HEK293T (cell line): ENCODE data around the gene C16orf89.
"Not testable (repeated sequence)": the region's sequence is repeated elsewhere in the genome, so short reads cannot be mapped to it uniquely, and the experiment has no call there.

Experiments
- CTCF ChIA-PET: fragments of 350-600 bp; formaldehyde crosslinking; extraction: SDS; loops from one replicate; lab custom pipeline; 2021; ENCODE audit warnings: antibody characterized with exemption, inconsistent platforms; lab: Yijun Ruan, JAX
- POLR2A ChIA-PET: fragments of 350-600 bp; formaldehyde crosslinking; extraction: SDS; loops from one replicate; lab custom pipeline; 2020; ENCODE audit warnings: antibody characterized with exemption, inconsistent platforms; lab: Yijun Ruan, JAX
- DNase-seq: peaks from one replicate; pipeline ENCODE4 v3.0.0; 2012; ENCODE audit warnings: mixed read lengths; ENCODE audit errors: extremely low spot score
- ARNT ChIP-seq: fragments of 450-650 bp; IDR thresholded peaks from 2 replicates; pipeline ENCODE4 v1.6.1; 2017; ENCODE audit warnings: mild to moderate bottlenecking
- BHLHE40 ChIP-seq: fragments of 450-650 bp; IDR thresholded peaks from 2 replicates; pipeline ENCODE4 v1.6.1; 2016; ENCODE audit warnings: mild to moderate bottlenecking, moderate library complexity, borderline replicate concordance
- CTBP1 ChIP-seq: fragments of 450-650 bp; IDR thresholded peaks from 2 replicates; pipeline ENCODE4 v1.6.1; 2016; ENCODE audit warnings: borderline replicate concordance
- ELF4 ChIP-seq: fragments of 450-650 bp; IDR thresholded peaks from 2 replicates; pipeline ENCODE4 v1.6.1; 2017; ENCODE audit warnings: antibody characterized with exemption
- FOXA1 ChIP-seq: fragments of 450-650 bp; IDR thresholded peaks from 2 replicates; pipeline ENCODE4 v1.6.1; 2016; ENCODE audit warnings: mild to moderate bottlenecking
- FOXK2 ChIP-seq: fragments of 450-650 bp; IDR thresholded peaks from 2 replicates; pipeline ENCODE4 v1.6.1; 2016; ENCODE audit warnings: mild to moderate bottlenecking
- FOXM1 ChIP-seq: fragments of 450-650 bp; IDR thresholded peaks from 2 replicates; pipeline ENCODE4 v1.6.1; 2017; ENCODE audit warnings: mild to moderate bottlenecking, borderline replicate concordance
- HDGF ChIP-seq: fragments of 450-650 bp; IDR thresholded peaks from 2 replicates; pipeline ENCODE4 v1.6.1; 2017; ENCODE audit warnings: antibody characterized with exemption, borderline replicate concordance
- L3MBTL2 ChIP-seq: fragments of 450-650 bp; conservative IDR thresholded peaks from 2 replicates; pipeline ENCODE4 v1.6.1; 2016; ENCODE audit warnings: mild to moderate bottlenecking
- LEF1 ChIP-seq: fragments of 450-650 bp; IDR thresholded peaks from 2 replicates; pipeline ENCODE4 v1.6.1; 2017; ENCODE audit warnings: mild to moderate bottlenecking, borderline replicate concordance
- NFRKB ChIP-seq: fragments of 450-650 bp; IDR thresholded peaks from 2 replicates; pipeline ENCODE4 v1.6.1; 2016; ENCODE audit warnings: mild to moderate bottlenecking, moderate library complexity
- SP1 ChIP-seq: fragments of 450-650 bp; IDR thresholded peaks from 2 replicates; pipeline ENCODE4 v1.6.1; 2017
- SUZ12 ChIP-seq: fragments of 450-650 bp; IDR thresholded peaks from 2 replicates; pipeline ENCODE4 v1.6.1; 2016; ENCODE audit warnings: mild to moderate bottlenecking
- TARDBP ChIP-seq: fragments of 450-650 bp; IDR thresholded peaks from 2 replicates; pipeline ENCODE4 v1.6.1; 2016
- ZNF384 ChIP-seq: fragments of 450-650 bp; IDR thresholded peaks from 2 replicates; pipeline ENCODE4 v1.6.1; 2016
- TF ChIP-seq, protein P1 (sequence below): fragments of 450-650 bp; IDR thresholded peaks from 2 replicates; pipeline ENCODE4 v1.6.1; 2016

The C16orf89 gene

DNA sequence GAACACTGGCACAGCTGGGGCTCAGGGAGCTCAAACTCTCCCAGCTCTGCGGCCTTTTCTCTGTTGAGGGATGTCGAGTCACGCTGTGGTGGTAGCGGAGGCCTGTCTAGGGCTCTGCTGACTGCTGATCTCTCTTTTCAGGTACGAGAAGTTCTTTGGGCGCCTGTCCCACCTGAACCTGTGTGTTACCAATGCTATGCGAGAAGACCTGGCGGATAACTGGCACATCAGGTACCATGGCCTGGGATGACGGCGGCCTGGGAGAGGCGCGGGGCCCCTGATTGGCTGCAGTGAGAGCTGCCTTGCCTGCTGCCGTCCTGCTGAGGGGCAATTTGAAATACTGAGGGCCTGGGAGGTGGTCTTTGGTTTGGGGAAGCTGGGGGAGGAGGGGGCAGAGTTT lies 11.5 kb upstream of the C16orf89 start:
- ChIA-PET CTCF (no interaction called here), POLR2A (no interaction called here)
- no peak for TF ChIP-seq LEF1
- TF ChIP-seq HDGF = no peak
- TF ChIP-seq TARDBP = no peak
- TF ChIP-seq SP1 = no peak
- no peak for TF ChIP-seq ZNF384
- TF ChIP-seq CTBP1 = no peak
- TF ChIP-seq L3MBTL2 = no peak
- TF ChIP-seq ELF4 = no peak
- TF ChIP-seq SUZ12 = no peak
- no peak for TF ChIP-seq NFRKB
- no peak for TF ChIP-seq BHLHE40
- TF ChIP-seq FOXK2 = no peak
- TF ChIP-seq ARNT = no peak
- no peak for TF ChIP-seq FOXA1
- no peak for TF ChIP-seq FOXM1
- TF ChIP-seq, protein P1, sequence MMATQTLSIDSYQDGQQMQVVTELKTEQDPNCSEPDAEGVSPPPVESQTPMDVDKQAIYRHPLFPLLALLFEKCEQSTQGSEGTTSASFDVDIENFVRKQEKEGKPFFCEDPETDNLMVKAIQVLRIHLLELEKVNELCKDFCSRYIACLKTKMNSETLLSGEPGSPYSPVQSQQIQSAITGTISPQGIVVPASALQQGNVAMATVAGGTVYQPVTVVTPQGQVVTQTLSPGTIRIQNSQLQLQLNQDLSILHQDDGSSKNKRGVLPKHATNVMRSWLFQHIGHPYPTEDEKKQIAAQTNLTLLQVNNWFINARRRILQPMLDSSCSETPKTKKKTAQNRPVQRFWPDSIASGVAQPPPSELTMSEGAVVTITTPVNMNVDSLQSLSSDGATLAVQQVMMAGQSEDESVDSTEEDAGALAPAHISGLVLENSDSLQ = no peak
- DNase-seq = no peak

DNA sequence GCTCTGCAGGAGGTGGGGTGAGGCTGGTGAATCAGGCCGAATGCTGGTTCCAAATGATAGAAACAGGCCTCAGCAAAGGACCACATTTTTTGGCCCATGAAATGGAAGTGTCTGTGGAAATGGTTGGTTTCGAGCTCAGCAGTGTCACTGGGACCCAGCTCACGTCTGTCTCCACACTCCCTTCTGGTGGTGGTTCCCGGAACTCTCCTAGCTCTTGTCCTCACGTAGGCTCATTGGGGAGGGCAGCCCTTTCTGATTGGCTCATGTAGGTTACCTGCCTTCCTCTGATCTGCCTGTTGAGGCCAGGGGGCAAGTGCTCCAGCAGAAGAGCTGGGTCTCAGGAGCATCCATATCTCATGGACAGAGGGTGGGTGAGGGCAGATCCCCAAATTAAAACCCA lies 9.9 kb upstream of the C16orf89 start:
- ChIA-PET CTCF (no interaction called here), POLR2A (no interaction called here)
- DNase-seq = no peak
- TF ChIP-seq LEF1 = no peak
- TF ChIP-seq, protein P1 = no peak
- TF ChIP-seq FOXK2 = no peak
- TF ChIP-seq ZNF384 = no peak
- TF ChIP-seq BHLHE40 = no peak
- no peak for TF ChIP-seq FOXA1
- no peak for TF ChIP-seq FOXM1

DNA sequence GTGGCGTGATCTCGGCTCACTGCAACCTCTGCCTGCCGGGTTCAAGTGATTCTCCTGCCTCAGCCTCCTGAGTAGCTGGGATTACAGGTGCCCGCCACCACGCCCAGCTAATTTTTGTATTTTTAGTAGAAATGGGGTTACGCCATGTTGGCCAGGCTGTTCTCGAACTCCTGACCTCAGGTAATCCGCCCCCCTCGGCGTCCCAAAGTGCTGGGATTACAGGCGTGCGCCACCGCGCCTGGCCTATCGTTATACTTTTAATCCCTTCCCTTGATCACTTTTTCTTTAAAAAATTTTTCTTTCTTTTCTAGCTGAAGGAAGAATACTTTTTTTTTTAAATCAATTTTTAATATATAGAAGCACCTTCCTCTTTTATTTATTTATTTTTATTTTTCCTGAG lies 8.0 kb upstream of the C16orf89 start:
- CTCF ChIA-PET, POLR2A ChIA-PET, DNase-seq: not testable (repeated sequence)

DNA sequence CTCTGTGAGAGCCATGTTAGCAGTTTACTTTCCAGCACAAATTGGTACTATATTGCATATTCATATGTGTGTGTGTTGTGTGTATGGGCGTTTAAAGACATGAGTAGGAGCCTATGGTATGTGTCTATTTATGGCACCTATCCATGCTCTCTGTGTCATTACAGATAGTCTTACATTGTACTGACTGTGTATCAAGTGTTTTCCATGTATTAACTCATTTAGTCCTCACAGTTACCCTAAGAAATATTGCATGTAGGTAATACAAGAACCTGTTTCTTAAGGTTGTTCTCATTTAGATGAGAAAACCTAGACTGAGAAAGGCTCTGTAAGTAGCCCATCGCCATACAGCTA lies 7.5 kb upstream of the C16orf89 start:
- ChIA-PET POLR2A (no interaction called here), CTCF (no interaction called here)
- TF ChIP-seq ZNF384 (no peak), CTBP1 (no peak), LEF1 (no peak), FOXA1 (no peak), TARDBP (no peak), NFRKB (no peak)
- DNase-seq = no peak

DNA sequence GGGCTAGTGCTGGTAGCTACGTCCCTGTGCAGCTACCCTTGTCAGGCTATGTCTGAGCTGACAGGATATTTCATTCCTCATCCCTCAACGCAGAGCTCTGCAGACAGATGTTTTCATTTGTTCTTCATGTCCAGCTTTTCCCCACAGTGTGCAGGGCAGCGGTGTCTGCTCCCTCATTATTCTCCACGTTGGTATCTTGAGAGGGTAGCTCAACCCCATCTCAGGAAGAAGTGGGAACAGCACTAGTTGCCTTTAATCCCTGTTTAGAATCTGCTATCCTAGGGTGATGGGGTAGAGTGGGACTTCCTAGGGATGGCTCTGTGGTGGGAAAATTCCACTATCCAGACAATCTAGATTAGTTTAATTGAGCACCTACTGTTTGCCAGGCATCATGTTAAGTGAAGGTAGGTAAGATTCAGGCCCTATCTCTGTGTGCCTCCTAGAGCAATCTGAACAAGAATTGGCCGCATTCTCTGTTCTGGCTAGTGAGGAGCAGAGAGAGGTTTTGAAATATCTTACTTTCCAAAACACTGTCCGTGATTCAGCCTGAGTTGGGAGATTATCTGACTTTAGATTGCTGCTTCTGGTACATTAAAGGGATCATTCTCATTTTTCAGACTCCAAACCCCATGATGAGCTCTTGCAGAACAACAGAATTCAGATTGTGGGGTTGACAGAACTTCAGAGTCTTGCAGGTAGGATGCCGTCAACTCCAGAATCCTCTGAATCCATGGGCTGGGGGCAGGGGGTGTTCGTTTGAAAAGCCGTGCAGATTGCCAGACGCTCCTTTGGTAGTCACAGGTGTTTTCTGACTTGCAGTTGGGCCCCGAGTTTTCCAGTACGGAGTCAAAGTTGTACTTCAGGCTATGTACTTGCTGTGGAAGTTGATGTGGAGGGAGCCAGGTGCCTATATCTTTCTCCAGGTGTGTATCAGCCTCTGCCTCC lies 6.8 kb upstream of the C16orf89 start:
- CTCF ChIA-PET = interaction anchor here (0.6 kb wide), 1 partner anchor 20 kb away, joined by 3 read pairs; no protein-coding TSS in a partner anchor
- no peak for DNase-seq
- TF ChIP-seq HDGF (no peak), FOXA1 (no peak), ELF4 (no peak), FOXK2 (no peak), SP1 (no peak), ARNT (no peak), BHLHE40 (no peak), SUZ12 (no peak), NFRKB (no peak), FOXM1 (no peak), LEF1 (no peak), L3MBTL2 (no peak), CTBP1 (no peak), ZNF384 (no peak), TARDBP (no peak)
- TF ChIP-seq, protein P1 = no peak
- POLR2A ChIA-PET = interaction anchor here (1.0 kb wide), 1 partner anchor 16 kb away, joined by 4 read pairs; no protein-coding TSS in a partner anchor

DNA sequence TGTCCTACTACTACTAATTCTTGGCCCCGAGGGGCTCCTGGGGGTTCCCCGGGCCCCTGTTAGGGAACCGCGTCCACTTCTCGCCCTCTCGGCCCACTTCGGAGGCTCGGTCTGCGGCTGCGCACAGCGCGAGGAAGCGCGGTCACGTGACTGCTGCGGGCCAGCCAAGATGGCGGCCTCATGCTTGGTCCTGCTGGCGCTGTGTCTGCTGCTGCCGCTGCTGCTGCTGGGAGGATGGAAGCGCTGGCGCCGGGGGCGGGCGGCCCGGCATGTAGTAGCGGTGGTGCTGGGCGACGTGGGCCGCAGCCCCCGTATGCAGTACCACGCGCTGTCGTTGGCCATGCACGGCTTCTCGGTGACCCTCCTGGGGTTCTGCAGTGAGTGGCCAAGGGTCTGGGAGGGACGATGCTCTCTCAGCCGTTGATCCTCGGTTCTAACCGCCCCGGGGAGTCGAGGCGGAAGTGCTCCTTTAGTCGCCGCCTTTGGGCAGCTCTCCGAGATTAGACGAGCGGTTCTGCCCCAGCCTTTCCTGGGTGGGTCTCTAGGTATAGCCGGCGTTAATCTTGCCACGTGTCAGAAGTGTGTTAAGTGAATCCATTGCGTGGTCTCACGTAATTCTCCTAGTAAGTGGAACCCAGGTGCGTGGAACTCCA lies 6.1 kb upstream of the C16orf89 start, which contains the start of gene ALG1:
ALG1 (plus strand) TSS at position 163 of the 653 bp plus-strand sequence; CDS start at position 170, 7 bp downstream.
- CTCF ChIA-PET = interaction anchor here (0.6 kb wide), 1 partner anchor 19 kb away, joined by 3 read pairs; no protein-coding TSS in a partner anchor
- POLR2A ChIA-PET = interaction anchor here (1.0 kb wide), 1 partner anchor 15 kb away, joined by 4 read pairs; no protein-coding TSS in a partner anchor
- TF ChIP-seq FOXM1 (no peak), SP1 (no peak), L3MBTL2 (peak; percentile 58; the same call in 1 of the 2 replicates), ELF4 (peak; percentile 51; the same call in 1 of the 2 replicates), NFRKB (peak; percentile 17; the same call in 1 of the 2 replicates), SUZ12 (no peak)
- peak; percentile 95 for DNase-seq
